PC-3 (cell line): ENCODE measurements around the gene KCNT1. TPM values are rescaled to one million over a fixed set of nuclear protein-coding genes. Genes with fewer than 3 reads are reported as not detected.

Source experiments
- ATAC-seq: fragments of 200-7000 bp; cut with Tn5 transposase; 2 replicates; pipeline ENCODE4 v1.9.1; 2020; ENCODE audit warnings: mild to moderate bottlenecking, moderate library complexity
- BruUV-seq: library from RNA; stranded (reverse); fragments of 400-500 nt; replicated peaks from 2 replicates; lab custom pipeline; 2021; lab: Mats Ljungman, UMichigan
- CTCF ChIA-PET: fragments of 300-600 bp; sonication (Branson Sonifier 250); formaldehyde crosslinking; loops from one replicate; lab custom pipeline; 2022; ENCODE audit warnings: antibody characterized with exemption; lab: Charles Lee
- POLR2A ChIA-PET: fragments of 300-600 bp; sonication (Branson Sonifier 250); formaldehyde crosslinking; loops from one replicate; lab custom pipeline; 2022; ENCODE audit warnings: antibody characterized with exemption; ENCODE audit not compliant: unreplicated experiment; lab: Charles Lee
- DNase-seq: peaks from one replicate; pipeline ENCODE4 v3.0.0-alpha.2; 2015
- H2AFZ ChIP-seq: fragments of 300-600 bp; sonication (generic); 2 replicates; pipeline ENCODE4 v1.6.0; 2016; ENCODE audit warnings: antibody characterized with exemption, low read length
- H3F3A ChIP-seq: fragments of 300-600 bp; sonication (generic); one replicate; pipeline ENCODE4 v1.6.0; 2017; ENCODE audit warnings: antibody characterized with exemption, low read length, control low read depth, mild to moderate bottlenecking; ENCODE audit not compliant: unreplicated experiment
- H3K27ac ChIP-seq: fragments of 300-600 bp; sonication (generic); 2 replicates; pipeline ENCODE4 v1.5.1; 2016; ENCODE audit warnings: mild to moderate bottlenecking, low read length
- H3K27me3 ChIP-seq: fragments of 300-600 bp; sonication (generic); 2 replicates; pipeline ENCODE4 v1.6.1; 2016; ENCODE audit warnings: low read length, mixed read lengths
- H3K36me3 ChIP-seq: fragments of 300-600 bp; sonication (generic); 2 replicates; pipeline ENCODE4 v1.6.1; 2016; ENCODE audit warnings: low read depth, mixed run types, low read length, mixed read lengths
- H3K4me1 ChIP-seq: fragments of 300-600 bp; sonication (generic); 2 replicates; pipeline ENCODE4 v1.5.1; 2016; ENCODE audit warnings: low read length; ENCODE audit not compliant: insufficient read depth
- H3K4me2 ChIP-seq: fragments of 300-600 bp; sonication (generic); 2 replicates; pipeline ENCODE4 v1.6.0; 2016; ENCODE audit warnings: low read length
- H3K4me3 ChIP-seq: fragments of 300-600 bp; sonication (generic); 2 replicates; pipeline ENCODE4 v1.5.1; 2016; ENCODE audit warnings: mild to moderate bottlenecking, low read length, mixed read lengths
- H3K79me2 ChIP-seq: fragments of 300-600 bp; sonication (generic); 2 replicates; pipeline ENCODE4 v1.6.1; 2017; ENCODE audit warnings: low read length, mixed read lengths
- H3K9ac ChIP-seq: fragments of 300-600 bp; sonication (generic); 2 replicates; pipeline ENCODE4 v1.6.0; 2016; ENCODE audit warnings: mild to moderate bottlenecking, low read length
- H3K9me2 ChIP-seq: fragments of 300-600 bp; sonication (generic); replicated peaks from 2 replicates; pipeline ENCODE4 v1.6.1; 2016; ENCODE audit warnings: mixed run types, low read length, mixed read lengths
- H3K9me3 ChIP-seq: fragments of 300-600 bp; sonication (generic); 2 replicates; pipeline ENCODE4 v1.6.1; 2016; ENCODE audit warnings: low read length, mixed read lengths
- H4K20me1 ChIP-seq: fragments of 300-600 bp; sonication (generic); 2 replicates; pipeline ENCODE4 v1.6.1; 2016; ENCODE audit warnings: low read length, mixed read lengths
- EZH2 ChIP-seq: fragments of 300-600 bp; sonication (generic); IDR thresholded peaks from one replicate; pipeline ENCODE4 v1.6.1; 2017; ENCODE audit warnings: antibody characterized with exemption, mild to moderate bottlenecking, low read length; ENCODE audit not compliant: unreplicated experiment
- EZH2phosphoT487 ChIP-seq: fragments of 300-600 bp; sonication (generic); IDR thresholded peaks from 2 replicates; pipeline ENCODE4 v1.6.1; 2018; ENCODE audit warnings: mild to moderate bottlenecking, antibody characterized with exemption, low read length, borderline replicate concordance
- intact Hi-C: fragments of 100-400 bp; cut with micrococcal nuclease; formaldehyde crosslinking; loops from 2 replicates; pipeline ENCODE4 v1.9.0; 2023
- total RNA-seq: library from RNA; depleted of rRNA; stranded (reverse); fragments of >200 nt; gene quantifications from 2 replicates; pipeline ENCODE4 v1.2.3, GENCODE V29; 2014
- TF ChIP-seq, protein P1 (sequence below): fragments of 300-600 bp; sonication (generic); conservative IDR thresholded peaks from 2 replicates; pipeline ENCODE4 v1.5.1; 2017; ENCODE audit warnings: antibody characterized with exemption, low read depth, mild to moderate bottlenecking, low read length

The KCNT1 gene
- total RNA-seq, 1 experiment from 2014 or later, result not detected

- H3K4me3 ChIP-seq, result no peak overlapping the region
- H3K36me3 ChIP-seq, result peaks cover 5% of the 10 kb centered on the region; the same call in 1 of the 2 replicates
- BruUV-seq, result no TSS peak
- no peaks in the 10 kb centered on the region for H3K4me1 ChIP-seq
- no peaks in the 10 kb centered on the region for H4K20me1 ChIP-seq
- ATAC-seq (no peak), DNase-seq (no peak)
- no peak overlapping the region for H2AFZ ChIP-seq
- H3K4me2 ChIP-seq, result no peak overlapping the region
- POLR2A ChIA-PET, result no interaction called here
- no peaks in the 10 kb centered on the region for H3K79me2 ChIP-seq
- no peak overlapping the region for H3K27ac ChIP-seq
- no peak overlapping the region for H3K9ac ChIP-seq
- H3K9me3 ChIP-seq, result no peaks in the 10 kb centered on the region
- TF ChIP-seq, protein P1, sequence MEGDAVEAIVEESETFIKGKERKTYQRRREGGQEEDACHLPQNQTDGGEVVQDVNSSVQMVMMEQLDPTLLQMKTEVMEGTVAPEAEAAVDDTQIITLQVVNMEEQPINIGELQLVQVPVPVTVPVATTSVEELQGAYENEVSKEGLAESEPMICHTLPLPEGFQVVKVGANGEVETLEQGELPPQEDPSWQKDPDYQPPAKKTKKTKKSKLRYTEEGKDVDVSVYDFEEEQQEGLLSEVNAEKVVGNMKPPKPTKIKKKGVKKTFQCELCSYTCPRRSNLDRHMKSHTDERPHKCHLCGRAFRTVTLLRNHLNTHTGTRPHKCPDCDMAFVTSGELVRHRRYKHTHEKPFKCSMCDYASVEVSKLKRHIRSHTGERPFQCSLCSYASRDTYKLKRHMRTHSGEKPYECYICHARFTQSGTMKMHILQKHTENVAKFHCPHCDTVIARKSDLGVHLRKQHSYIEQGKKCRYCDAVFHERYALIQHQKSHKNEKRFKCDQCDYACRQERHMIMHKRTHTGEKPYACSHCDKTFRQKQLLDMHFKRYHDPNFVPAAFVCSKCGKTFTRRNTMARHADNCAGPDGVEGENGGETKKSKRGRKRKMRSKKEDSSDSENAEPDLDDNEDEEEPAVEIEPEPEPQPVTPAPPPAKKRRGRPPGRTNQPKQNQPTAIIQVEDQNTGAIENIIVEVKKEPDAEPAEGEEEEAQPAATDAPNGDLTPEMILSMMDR, result no peak
- no peaks in the 10 kb centered on the region for H3K9me2 ChIP-seq
- H3F3A ChIP-seq, result no peaks in the 10 kb centered on the region
- no peaks in the 10 kb centered on the region for H3K27me3 ChIP-seq
- CTCF ChIA-PET, result no interaction called here
- intact Hi-C loops, result no loop called here
Measured at GRCh38 chr9:135813671-135814290, 111.8 kb downstream of the KCNT1 start.

GRCh38 chr9:135814421-135815095 lies 112.6 kb downstream of the KCNT1 start:
- TF ChIP-seq, protein P1, result no peak
- no peak for TF ChIP-seq EZH2
- TF ChIP-seq EZH2phosphoT487, result no peak
- DNase-seq, result no peak
- no peak overlapping the region for H3K4me3 ChIP-seq
- H3K79me2 ChIP-seq, result no peaks in the 10 kb centered on the region
- no peaks in the 10 kb centered on the region for H3K9me2 ChIP-seq
- no peak overlapping the region for H2AFZ ChIP-seq
- H3K9ac ChIP-seq, result no peak overlapping the region
- no peak overlapping the region for H3K27ac ChIP-seq
- peaks cover 5% of the 10 kb centered on the region; the same call in 1 of the 2 replicates for H3K36me3 ChIP-seq
- no peak for ATAC-seq
- BruUV-seq, result no TSS peak
- no peaks in the 10 kb centered on the region for H3K27me3 ChIP-seq
- H4K20me1 ChIP-seq, result no peaks in the 10 kb centered on the region
- CTCF ChIA-PET, result no interaction called here
- intact Hi-C loops, result no loop called here
- no peaks in the 10 kb centered on the region for H3K9me3 ChIP-seq
- H3K4me2 ChIP-seq, result no peak overlapping the region
- no peaks in the 10 kb centered on the region for H3K4me1 ChIP-seq
- no peaks in the 10 kb centered on the region for H3F3A ChIP-seq
- POLR2A ChIA-PET, result no interaction called here

DNA sequence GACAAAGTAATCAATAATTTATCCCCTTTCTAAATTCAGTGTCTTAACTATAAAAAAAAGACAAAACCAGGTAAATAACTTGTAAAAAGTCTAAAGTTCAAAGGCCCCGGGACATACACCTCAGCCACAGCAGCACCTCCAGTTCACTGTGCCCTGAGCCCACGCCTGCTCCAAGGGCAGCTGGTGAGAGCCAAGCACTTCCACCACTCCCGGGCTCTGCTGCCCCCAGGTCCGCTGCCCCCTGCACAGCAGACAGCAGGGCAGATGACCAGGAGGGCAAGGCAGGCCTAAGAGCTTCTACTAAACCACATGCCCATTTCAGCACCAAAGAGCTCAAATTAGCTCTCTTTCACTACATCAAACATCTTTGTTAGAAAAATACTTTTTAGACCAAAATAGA lies 113.4 kb downstream of the KCNT1 start:
- no peaks in the 10 kb centered on the region for H3K4me1 ChIP-seq
- no peak overlapping the region for H3K27ac ChIP-seq
- POLR2A ChIA-PET, result no interaction called here
- H3F3A ChIP-seq, result no peaks in the 10 kb centered on the region
- H3K79me2 ChIP-seq, result no peaks in the 10 kb centered on the region
- H3K9ac ChIP-seq, result no peak overlapping the region
- TF ChIP-seq, protein P1, result no peak
- TF ChIP-seq EZH2phosphoT487, result no peak
- no peaks in the 10 kb centered on the region for H3K9me2 ChIP-seq
- H3K4me3 ChIP-seq, result no peak overlapping the region
- H3K9me3 ChIP-seq, result no peaks in the 10 kb centered on the region
- intact Hi-C loops, result no loop called here
- H3K27me3 ChIP-seq, result no peaks in the 10 kb centered on the region
- peaks cover 5% of the 10 kb centered on the region; the same call in 1 of the 2 replicates for H3K36me3 ChIP-seq
- CTCF ChIA-PET, result no interaction called here
- ATAC-seq (no peak), DNase-seq (no peak)
- no TSS peak for BruUV-seq
- H2AFZ ChIP-seq, result no peak overlapping the region
- no peaks in the 10 kb centered on the region for H4K20me1 ChIP-seq
- no peak overlapping the region for H3K4me2 ChIP-seq
